Fibroblast of lung (primary cell): ENCODE results near the gene ANKMY1. TPM values are rescaled to one million over a fixed set of nuclear protein-coding genes. Genes with fewer than 3 reads are reported as not detected.

Source experiments
- DNase-seq, 2 donors: peaks; one replicate each; pipeline versions ENCODE4 v3.0.0 to v3.0.0-alpha.2; 2010; ENCODE audit warnings: low read depth in 2 of 2
- H2AFZ ChIP-seq: 2 replicates; pipeline ENCODE4 v1.5.1; 2012; ENCODE audit warnings: low read length, control low read depth, inconsistent platforms
- H3K27ac ChIP-seq: 2 replicates; pipeline ENCODE4 v1.5.1; 2011; ENCODE audit warnings: low read length, control low read depth; ENCODE audit not compliant: insufficient read depth
- H3K27me3 ChIP-seq: 2 replicates; pipeline ENCODE4 v1.5.1; 2011; ENCODE audit warnings: mild to moderate bottlenecking, low read length; ENCODE audit not compliant: control insufficient read depth, insufficient read depth
- H3K36me3 ChIP-seq: 2 replicates; pipeline ENCODE4 v1.5.1; 2011; ENCODE audit warnings: low read length; ENCODE audit not compliant: control insufficient read depth, insufficient read depth
- H3K4me1 ChIP-seq: 2 replicates; pipeline ENCODE4 v1.5.1; 2011; ENCODE audit warnings: low read length; ENCODE audit not compliant: control insufficient read depth, insufficient read depth; ENCODE audit errors: extremely low read depth
- H3K4me2 ChIP-seq: 2 replicates; pipeline ENCODE4 v1.5.1; 2011; ENCODE audit warnings: low read length, control low read depth; ENCODE audit not compliant: insufficient read depth; ENCODE audit errors: extremely low read depth
- H3K4me3 ChIP-seq, 4 experiments: fragments of 200-600 bp in 1 of 4; sonication (generic) in 1 of 4; replicated peaks in 1 of 4; 2 replicates each; pipeline ENCODE4 v1.5.1; 2011 to 2016; ENCODE audit warnings: low read length in 4 of 4, low read depth in 3 of 4, mild to moderate bottlenecking in 3 of 4, control low read depth in 2 of 4, inconsistent platforms in 1 of 4, mixed read lengths in 1 of 4; ENCODE audit not compliant: insufficient read depth in 1 of 4; ENCODE audit errors: control extremely low read depth in 1 of 4
- H3K79me2 ChIP-seq: 2 replicates; pipeline ENCODE4 v1.5.1; 2012; ENCODE audit warnings: mild to moderate bottlenecking, low read length, inconsistent platforms; ENCODE audit not compliant: control insufficient read depth, insufficient read depth
- H3K9ac ChIP-seq: 2 replicates; pipeline ENCODE4 v1.5.1; 2011; ENCODE audit warnings: mild to moderate bottlenecking, low read length, control low read depth; ENCODE audit not compliant: insufficient read depth
- H3K9me3 ChIP-seq: 2 replicates; pipeline ENCODE4 v1.5.1; 2012; ENCODE audit warnings: low read depth, low read length; ENCODE audit not compliant: control insufficient read depth, insufficient read depth
- H4K20me1 ChIP-seq: 2 replicates; pipeline ENCODE4 v1.5.1; 2011; ENCODE audit warnings: low read length; ENCODE audit not compliant: control insufficient read depth, insufficient read depth; ENCODE audit errors: extremely low read depth
- EZH2 ChIP-seq: IDR thresholded peaks from 2 replicates; pipeline ENCODE4 v1.5.1; 2012; ENCODE audit warnings: low read length, control low read depth, mild to moderate bottlenecking; ENCODE audit errors: missing control alignments
- polyA plus RNA-seq, 2 donors: library from polyadenylated mRNA; depleted of rRNA in 1 of 2; stranded (reverse) in 1 of 2; unstranded in 1 of 2; fragments of >200 nt; gene quantifications; 2 replicates each; pipeline ENCODE4 v1.2.1, GENCODE V29; 2011 to 2012; ENCODE audit warnings: missing spikeins in 1 of 2
- total RNA-seq: library from RNA; depleted of rRNA; stranded (reverse); fragments of >200 nt; gene quantifications from 2 replicates; pipeline ENCODE4 v1.2.1, GENCODE V29; 2014
- TF ChIP-seq, protein P1 (sequence below), 2 donors: IDR thresholded peaks in 1 of 2; conservative IDR thresholded peaks in 1 of 2; 1 replicate in 1 of 2; 2 replicates in 1 of 2; pipeline ENCODE4 v1.5.1; 2011 to 2012; ENCODE audit warnings: low read length in 2 of 2, control low read depth in 1 of 2, inconsistent platforms in 1 of 2, low read depth in 1 of 2, mild to moderate bottlenecking in 1 of 2

Gene ANKMY1
- total and polyA plus RNA-seq, 2 donors (not counting 1 experiment from before 2014, with no cell fraction given): 2.8 to 7.4 TPM

DNA sequence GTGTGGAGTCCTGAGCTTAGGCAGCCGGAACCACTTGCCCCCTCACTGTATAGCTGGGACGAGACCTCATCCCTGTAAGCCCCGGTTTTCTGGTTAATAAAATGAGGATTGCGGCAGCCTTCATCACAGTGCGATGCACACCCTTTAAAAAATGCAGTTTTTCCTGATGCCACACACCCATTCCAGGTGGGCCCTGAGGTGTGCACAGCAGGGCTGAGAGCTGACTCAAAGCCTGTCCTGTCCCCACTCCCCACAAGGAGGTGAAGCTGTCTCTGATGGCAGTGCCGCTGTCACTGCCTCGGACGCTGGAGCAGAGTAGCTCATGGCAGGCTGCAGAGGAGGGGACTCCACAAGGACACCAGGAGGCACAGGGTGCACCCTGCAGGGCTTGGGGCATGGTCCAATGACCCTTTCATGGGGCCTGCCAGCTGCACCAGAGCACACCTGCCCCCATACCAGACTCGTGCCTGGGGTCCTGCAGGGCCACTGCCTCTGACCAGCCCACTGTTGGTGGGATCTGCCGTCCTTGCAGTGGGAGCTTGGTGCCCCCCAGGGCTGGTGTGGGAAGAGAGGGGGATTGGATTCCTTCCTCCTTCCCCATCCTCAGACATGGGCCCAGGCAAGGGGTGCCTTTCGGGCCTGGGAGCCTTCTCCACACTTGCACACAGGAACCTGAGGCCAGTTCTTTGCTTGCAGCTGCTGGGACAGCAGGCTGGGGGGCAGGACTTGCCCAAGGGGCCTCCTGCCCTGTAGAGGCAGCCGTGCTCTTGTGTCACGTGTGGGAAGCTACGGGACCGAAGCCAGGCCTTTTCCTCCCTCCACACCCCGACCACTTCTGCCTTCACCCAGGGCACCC lies 99.5 kb downstream of the ANKMY1 start:
- Histone ChIP-seq H3K4me3 (no peak overlapping the region), H2AFZ (no peak overlapping the region), H3K27ac (no peak overlapping the region), H3K9me3 (no peaks in the 10 kb centered on the region), H3K27me3 (no peaks in the 10 kb centered on the region), H3K79me2 (peaks cover 11% of the 10 kb centered on the region), H3K9ac (no peak overlapping the region), H4K20me1 (no peaks in the 10 kb centered on the region), H3K36me3 (peaks cover 17% of the 10 kb centered on the region), H3K4me1 (no peaks in the 10 kb centered on the region), H3K4me2 (no peak overlapping the region)
- no peak for DNase-seq
- TF ChIP-seq, protein P1, sequence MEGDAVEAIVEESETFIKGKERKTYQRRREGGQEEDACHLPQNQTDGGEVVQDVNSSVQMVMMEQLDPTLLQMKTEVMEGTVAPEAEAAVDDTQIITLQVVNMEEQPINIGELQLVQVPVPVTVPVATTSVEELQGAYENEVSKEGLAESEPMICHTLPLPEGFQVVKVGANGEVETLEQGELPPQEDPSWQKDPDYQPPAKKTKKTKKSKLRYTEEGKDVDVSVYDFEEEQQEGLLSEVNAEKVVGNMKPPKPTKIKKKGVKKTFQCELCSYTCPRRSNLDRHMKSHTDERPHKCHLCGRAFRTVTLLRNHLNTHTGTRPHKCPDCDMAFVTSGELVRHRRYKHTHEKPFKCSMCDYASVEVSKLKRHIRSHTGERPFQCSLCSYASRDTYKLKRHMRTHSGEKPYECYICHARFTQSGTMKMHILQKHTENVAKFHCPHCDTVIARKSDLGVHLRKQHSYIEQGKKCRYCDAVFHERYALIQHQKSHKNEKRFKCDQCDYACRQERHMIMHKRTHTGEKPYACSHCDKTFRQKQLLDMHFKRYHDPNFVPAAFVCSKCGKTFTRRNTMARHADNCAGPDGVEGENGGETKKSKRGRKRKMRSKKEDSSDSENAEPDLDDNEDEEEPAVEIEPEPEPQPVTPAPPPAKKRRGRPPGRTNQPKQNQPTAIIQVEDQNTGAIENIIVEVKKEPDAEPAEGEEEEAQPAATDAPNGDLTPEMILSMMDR (conservative IDR thresholded peaks at IDR 0.05 in 1 of 2, IDR thresholded peaks at IDR 0.05 in 1 of 2; ENCODE audit: low read depth in 1 of 2, low read length in 2 of 2): no peak
- no peak for TF ChIP-seq EZH2

DNA sequence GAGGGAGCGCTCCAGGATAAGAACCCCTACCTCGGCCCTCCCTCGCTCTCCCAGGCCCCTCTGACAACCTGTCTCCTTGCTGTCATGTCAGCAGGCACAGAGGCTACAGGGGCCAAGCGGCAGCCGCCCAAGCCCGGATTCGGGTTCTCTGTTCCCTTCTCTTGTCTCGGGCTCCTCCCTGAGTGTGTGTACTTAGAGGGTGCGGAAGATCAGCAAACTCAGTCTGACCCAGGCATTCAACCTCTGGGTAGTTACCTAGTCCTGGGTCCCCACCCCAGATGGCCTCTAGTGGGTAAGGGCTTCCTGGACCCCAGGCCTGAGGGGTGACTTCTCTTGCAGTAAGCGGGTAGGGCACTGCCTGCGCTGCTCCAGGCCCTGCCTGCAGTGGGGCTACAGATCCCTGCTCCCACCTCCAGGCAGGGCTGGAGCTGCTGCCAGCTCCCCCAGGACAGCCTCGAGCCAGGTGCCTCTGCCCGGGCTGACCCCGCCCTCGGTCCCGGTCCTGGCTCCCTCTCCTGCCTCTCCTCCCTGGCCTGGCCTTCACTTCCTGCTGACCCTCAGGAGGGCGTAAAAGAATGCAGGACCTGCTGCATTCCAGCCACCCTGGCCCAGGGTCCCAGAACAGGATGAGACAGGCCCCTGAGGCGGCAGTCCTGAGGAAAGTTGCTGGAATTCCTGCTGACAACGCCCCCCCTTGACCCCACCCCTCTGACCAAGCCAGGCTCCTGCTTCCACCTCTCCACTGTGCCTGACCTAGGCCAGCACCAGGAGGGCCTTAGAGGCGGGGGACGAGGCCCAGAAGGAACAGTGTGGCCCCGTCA lies 100.4 kb downstream of the ANKMY1 start:
- Histone ChIP-seq H4K20me1 (no peaks in the 10 kb centered on the region), H3K27me3 (no peaks in the 10 kb centered on the region), H3K4me2 (no peak overlapping the region), H3K36me3 (peaks cover 10% of the 10 kb centered on the region), H3K4me3 (no peak overlapping the region), H3K9me3 (no peaks in the 10 kb centered on the region), H3K79me2 (peaks cover 12% of the 10 kb centered on the region), H3K4me1 (no peaks in the 10 kb centered on the region), H3K27ac (no peak overlapping the region), H3K9ac (no peak overlapping the region), H2AFZ (no peak overlapping the region)
- no peak for TF ChIP-seq EZH2
- no peak for DNase-seq

DNA sequence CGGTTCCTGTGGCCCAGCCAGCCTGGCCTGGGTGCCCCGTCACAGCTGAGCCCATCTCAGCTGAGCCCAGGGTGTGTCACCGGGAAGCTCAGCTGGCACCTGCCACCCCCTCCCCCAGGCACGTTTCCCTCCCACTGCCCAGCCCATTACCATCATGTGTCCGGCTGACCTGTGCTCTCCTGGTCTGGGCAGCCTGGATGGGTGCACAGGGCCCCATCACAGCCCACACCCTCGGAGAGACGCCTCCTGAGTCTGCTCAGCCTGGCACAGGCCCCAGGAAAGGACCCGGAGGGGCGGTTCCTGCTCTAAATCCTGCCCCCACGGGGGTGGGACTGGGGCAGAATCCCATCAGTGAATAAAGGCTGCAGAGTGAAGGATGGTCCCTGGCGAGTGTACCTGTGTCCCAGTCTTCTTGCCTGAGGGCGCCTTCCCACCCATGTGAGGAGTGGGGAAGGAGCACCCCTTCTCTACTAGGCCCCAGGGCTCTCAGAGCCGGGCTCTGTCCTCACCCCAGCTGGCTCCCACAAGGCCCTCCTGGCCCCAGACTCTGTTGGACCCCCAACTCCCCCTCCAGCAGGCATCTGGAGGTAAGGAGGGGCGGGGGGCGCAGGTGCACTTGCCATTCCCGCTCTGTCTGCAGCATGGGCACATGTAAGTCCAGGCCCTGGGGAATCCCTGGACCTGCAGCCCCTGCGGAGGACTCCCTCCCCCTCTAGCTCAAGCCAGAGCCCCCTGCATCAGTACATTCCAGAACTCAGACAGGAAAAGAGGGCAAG lies 101.2 kb downstream of the ANKMY1 start:
- no peaks in the 10 kb centered on the region for H3K9me3 ChIP-seq
- no peak overlapping the region for H2AFZ ChIP-seq
- no peaks in the 10 kb centered on the region for H4K20me1 ChIP-seq
- TF ChIP-seq EZH2: no peak
- TF ChIP-seq, protein P1 (conservative IDR thresholded peaks at IDR 0.05 in 1 of 2, IDR thresholded peaks at IDR 0.05 in 1 of 2; ENCODE audit: low read depth in 1 of 2, low read length in 2 of 2): no peak
- no peak overlapping the region for H3K4me2 ChIP-seq
- peaks cover 3% of the 10 kb centered on the region for H3K36me3 ChIP-seq
- no peak overlapping the region for H3K4me3 ChIP-seq
- no peaks in the 10 kb centered on the region for H3K27me3 ChIP-seq
- H3K79me2 ChIP-seq: peaks cover 16% of the 10 kb centered on the region
- peaks cover 4% of the 10 kb centered on the region for H3K4me1 ChIP-seq
- no peak overlapping the region for H3K9ac ChIP-seq
- no peak overlapping the region for H3K27ac ChIP-seq
- no peak for DNase-seq
